Sciatic nerve (tissue), 2 donors: ENCODE results near the gene CEP70. TPM values are rescaled to one million over a fixed set of nuclear protein-coding genes. Genes with fewer than 3 reads are reported as not detected.

ENCODE experiments used
- ATAC-seq: fragments of 200-7000 bp; cut with Tn5 transposase; one replicate; pipeline ENCODE4 v1.9.1; 2020; ENCODE audit warnings: mild to moderate bottlenecking, moderate library complexity
- DNase-seq: peaks from one replicate; pipeline ENCODE4 v3.0.0-alpha.2; 2020; ENCODE audit warnings: low spot score
- intact Hi-C: fragments of 100-400 bp; cut with DNase I; formaldehyde crosslinking; loops from one replicate; pipeline ENCODE4 v1.14.2; 2022
- total RNA-seq: library from RNA; stranded (reverse); fragmentation: NEBNext Ultra II Directional; extraction: Animal tissue kit (Norgen Biotek cat#: 25700); gene quantifications from one replicate; pipeline ENCODE4 v1.2.1, GENCODE V29; 2021
- donor health status: DM: no; HTN: no; CAD: no.
- donor health status: DM: no; HTN: no; CAD: no.

Gene CEP70
- total RNA-seq, 1 donor from 2014 or later, result 41.0 TPM

- ATAC-seq, result no peak
- intact Hi-C loops, result no loop called here
- no peak for DNase-seq
Observed at GRCh38 chr3:138477801-138478200, 116.3 kb downstream of the CEP70 start.

GRCh38 chr3:138477120-138477519 is 116.9 kb downstream of the CEP70 start:
- ATAC-seq, result no peak
- DNase-seq, result no peak
- intact Hi-C loops, result no loop called here

DNA sequence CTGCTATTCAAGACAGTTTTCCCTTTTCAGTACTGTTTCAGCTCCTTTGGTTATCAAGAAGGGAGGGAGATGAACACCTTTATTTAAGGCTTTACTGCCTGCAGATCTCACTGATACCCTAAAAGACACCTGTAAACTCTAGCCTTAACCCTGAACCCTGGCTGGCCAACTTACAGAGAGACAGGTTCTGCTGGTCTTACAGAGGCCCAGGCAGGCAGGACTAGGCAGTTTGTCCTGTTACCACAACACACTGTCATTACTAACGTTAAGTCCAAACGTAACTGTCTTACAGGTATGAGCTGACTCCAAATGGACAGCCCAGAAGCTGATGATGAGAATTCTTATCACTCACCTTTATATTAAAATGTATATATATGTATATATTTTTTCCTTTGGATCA is 117.5 kb downstream of the CEP70 start:
- no peak for DNase-seq
- no peak for ATAC-seq
- intact Hi-C loops, result no loop called here

- DNase-seq, result no peak
- no peak for ATAC-seq
- intact Hi-C loops, result no loop called here
Observed at GRCh38 chr3:138474163-138474562, 119.9 kb downstream of the CEP70 start.

DNA sequence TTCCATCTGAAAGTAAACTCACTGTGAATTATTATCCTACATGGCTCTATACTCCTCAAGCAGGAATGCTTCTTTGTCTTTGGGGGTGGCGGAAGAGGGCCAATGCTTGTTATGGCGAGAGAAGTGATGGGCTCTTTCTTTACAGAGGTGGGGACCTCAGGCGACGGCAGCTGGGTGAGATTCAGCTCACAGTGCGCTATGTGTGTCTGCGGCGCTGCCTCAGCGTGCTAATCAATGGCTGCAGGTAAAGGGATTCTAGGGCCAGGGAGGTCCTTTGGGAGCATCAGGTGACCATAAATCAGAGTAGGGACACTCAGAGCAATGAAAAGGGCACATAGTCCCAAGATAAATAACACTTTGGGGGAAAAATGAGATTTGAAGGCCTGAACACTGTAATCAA is 120.7 kb downstream of the CEP70 start:
- ATAC-seq (no peak), DNase-seq (no peak)
- intact Hi-C loops, result no loop called here

GRCh38 chr3:138472141-138472825 is 121.8 kb downstream of the CEP70 start:
- intact Hi-C loops, result no loop called here
- DNase-seq, result no peak
- no peak for ATAC-seq

- DNase-seq, result no peak
- ATAC-seq, result no peak
- intact Hi-C loops, result no loop called here
Observed at GRCh38 chr3:138471481-138471880, 122.6 kb downstream of the CEP70 start.

GRCh38 chr3:138470687-138471086 is 123.4 kb downstream of the CEP70 start:
- ATAC-seq (peak; percentile 38), DNase-seq (no peak)
- intact Hi-C loops, result no loop called here

GRCh38 chr3:138469874-138470273 is 124.2 kb downstream of the CEP70 start:
- DNase-seq (no peak), ATAC-seq (no peak)
- intact Hi-C loops, result no loop called here

DNA sequence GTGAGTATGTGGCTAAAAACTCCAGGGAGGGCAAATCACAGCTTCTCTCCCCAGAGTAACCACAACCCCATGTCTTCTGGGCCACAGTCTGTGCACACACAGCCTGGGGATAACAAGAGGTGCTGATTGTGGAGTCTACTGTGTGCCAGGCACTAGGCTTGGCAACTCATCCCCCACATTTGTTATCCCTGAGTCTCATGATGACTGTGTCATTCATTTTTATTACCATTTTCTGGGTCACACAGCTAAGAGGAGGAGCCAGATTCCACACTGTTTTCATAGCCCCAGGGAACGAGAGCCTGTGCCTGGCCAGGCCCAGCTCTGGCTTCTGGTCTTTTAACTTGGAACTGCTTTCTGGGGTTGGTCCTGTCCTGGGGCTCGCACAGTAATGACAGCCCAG is 125.2 kb downstream of the CEP70 start:
- intact Hi-C loops, result no loop called here
- DNase-seq (no peak), ATAC-seq (no peak)

DNA sequence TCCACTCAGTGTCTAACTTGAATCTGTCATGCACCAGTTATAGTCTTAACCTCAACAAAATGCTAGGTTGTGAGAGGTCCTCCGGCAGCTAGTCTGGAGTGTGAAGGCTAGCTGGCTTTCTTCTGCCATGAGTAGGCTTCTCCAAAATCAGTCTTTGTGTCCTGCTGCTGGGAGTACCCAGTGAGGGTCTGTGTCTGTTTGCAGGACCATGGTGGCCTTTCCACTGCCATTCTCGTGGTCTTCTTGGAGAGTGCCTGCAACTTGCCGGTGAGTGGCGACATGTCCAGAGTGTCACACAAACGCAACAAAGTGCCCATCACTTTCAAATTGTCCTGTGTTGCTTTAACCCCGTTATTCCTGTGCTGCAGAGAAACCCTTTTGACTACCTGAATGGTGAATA is 125.6 kb downstream of the CEP70 start:
- ATAC-seq (no peak), DNase-seq (no peak)
- intact Hi-C loops, result no loop called here

DNA sequence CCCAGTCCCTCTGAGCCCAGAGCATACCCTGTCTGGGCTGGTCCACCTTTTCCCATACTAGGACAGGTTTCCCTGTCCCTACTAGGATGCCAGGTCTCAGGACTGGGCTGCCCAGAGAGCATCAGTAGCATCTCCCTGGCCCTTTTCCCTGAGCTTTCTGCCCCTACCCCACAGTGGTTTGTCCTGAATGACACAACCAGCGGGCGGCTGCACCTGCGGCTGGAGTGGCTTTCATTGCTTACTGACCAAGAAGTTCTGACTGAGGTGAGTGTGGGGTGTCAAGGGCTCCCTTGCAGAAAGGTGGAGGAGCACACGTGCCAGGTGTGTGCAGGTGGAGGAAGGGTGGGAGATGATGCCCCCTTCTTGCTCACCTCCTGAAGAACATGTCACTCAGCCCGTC is 126.1 kb downstream of the CEP70 start:
- intact Hi-C loops, result no loop called here
- ATAC-seq, result no peak
- no peak for DNase-seq

- ATAC-seq (no peak), DNase-seq (no peak)
- intact Hi-C loops, result no loop called here
Observed at GRCh38 chr3:138465925-138466324, 128.1 kb downstream of the CEP70 start.

- intact Hi-C loops, result no loop called here
- DNase-seq (no peak), ATAC-seq (no peak)
Observed at GRCh38 chr3:138465451-138465850, 128.6 kb downstream of the CEP70 start.

DNA sequence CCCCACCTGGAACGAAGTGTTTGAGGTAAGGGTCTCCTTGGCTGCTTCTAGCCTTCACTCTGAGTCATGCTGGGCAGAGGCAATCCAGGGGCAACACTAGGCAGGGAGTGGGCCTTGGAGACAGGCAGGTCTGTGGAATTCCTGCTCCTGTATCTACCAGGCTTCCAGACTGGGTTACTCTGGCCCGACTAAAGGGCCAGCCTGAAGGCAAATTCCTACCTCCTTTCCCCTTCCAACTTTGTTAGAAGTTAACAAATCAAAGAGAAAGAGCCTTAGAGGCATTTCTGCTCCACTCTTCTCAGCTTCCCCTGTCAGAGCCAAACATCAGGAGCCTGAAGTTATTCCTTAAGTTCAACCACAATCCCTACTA is 129.6 kb downstream of the CEP70 start:
- no peak for ATAC-seq
- intact Hi-C loops, result no loop called here
- DNase-seq, result no peak

DNA sequence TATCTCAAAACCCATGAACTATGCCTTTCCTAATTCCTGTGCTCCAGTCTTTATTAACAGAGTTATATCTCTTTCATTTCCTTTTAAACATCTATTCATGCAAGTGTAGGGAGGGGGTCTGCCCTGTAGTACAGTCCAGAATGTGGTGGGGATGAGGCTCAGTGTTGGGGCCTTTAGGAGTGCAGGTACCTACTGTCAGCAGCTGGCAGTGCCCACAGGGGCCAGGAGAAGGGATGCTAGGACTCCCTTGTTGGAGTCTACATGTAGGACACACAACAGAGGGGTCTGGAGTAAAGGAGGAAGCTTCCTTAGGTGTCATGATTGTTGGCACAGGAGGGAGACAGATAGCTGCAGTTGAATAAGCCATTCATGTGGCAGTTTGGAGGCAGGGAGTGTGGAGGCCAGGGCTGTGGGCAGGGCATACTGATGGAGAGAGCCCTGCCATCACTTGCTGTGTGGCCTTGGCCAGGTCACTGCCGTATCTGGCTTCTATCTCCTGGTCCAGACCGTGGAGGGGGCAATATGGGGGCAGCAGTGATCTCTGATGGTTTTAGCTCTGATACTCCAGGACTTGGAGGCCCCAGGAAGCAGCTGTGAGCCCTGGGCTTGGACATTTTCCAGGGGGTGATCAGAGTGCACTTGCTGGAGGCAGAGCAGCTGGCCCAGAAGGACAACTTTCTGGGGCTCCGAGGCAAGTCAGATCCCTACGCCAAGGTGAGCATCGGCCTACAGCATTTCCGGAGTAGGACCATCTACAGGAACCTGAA is 130.2 kb downstream of the CEP70 start:
- intact Hi-C loops, result no loop called here
- DNase-seq (no peak), ATAC-seq (no peak)

DNA sequence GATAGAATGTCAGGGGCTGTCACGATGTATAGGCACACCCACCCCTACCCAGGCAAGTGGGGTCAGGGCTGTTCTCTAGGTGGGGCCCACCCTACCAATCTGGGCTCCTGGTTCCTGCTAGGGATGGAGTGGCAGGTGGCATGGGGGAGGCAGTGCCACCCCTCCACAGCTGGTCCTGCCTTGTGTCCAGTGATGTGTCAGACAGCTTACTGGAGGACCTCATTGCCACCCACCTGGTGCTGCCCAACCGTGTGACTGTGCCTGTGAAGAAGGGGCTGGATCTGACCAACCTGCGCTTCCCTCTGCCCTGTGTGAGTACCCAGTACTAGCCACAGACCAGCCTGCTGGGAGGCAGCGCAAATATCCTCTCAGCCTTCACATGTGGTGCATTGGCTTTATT is 132.2 kb downstream of the CEP70 start:
- intact Hi-C loops, result no loop called here
- DNase-seq (no peak), ATAC-seq (no peak)

DNA sequence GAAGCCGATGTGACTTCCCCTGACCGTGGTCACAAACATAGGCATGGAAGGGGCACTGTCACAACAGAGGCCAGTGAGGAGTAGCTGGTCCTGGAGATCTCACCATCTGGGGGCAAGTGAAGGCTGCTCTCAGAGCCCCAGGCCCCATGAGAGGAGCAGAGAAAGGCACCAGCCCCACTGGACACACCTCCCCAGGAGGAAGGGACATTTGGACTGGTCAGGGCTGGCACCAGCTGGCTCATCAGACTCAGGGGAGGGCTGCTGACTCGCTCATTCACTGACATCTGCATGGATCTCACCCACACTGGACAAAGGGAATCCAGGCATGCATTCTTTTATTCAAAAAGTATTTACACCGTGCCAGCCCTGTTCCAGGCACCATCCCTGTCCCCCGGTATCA is 132.8 kb downstream of the CEP70 start:
- intact Hi-C loops, result no loop called here

GRCh38 chr3:138460536-138461205 is 133.4 kb downstream of the CEP70 start:
- ATAC-seq, result no peak
- intact Hi-C loops, result no loop called here
- DNase-seq, result no peak

More for the DNA sequence above, 132.8 kb downstream of the CEP70 start:
- ATAC-seq (no peak), DNase-seq (no peak)
